Activated CD4-positive, alpha-beta T cell treated with anti-CD3 and anti-CD28 coated beads, Interleukin-2, amount 10 ng/mL, durations not matched to agents 7 days and 5 days (primary cell): ENCODE data around the gene OPCML. TPM values are rescaled to one million over a fixed set of nuclear protein-coding genes. Genes with fewer than 3 reads are reported as not detected.

ENCODE experiments used
- CTCF ChIA-PET: fragments of 350-600 bp; sonication (Branson Sonifier 250); formaldehyde crosslinking; loops from one replicate; lab custom pipeline; 2021; ENCODE audit warnings: antibody characterized with exemption; lab: Charles Lee
- POLR2A ChIA-PET: fragments of 350-600 bp; sonication (Branson Sonifier 250); formaldehyde crosslinking; loops from one replicate; lab custom pipeline; 2021; ENCODE audit warnings: antibody characterized with exemption; lab: Charles Lee
- DNase-seq: peaks from one replicate; pipeline ENCODE4 v3.0.0-alpha.2; 2020
- H3K27ac Mint-ChIP-seq: one replicate; pipeline ENCODE4 v1.8.0; 2021; ENCODE audit warnings: mild to moderate bottlenecking, moderate library complexity, mixed read lengths
- H3K27me3 Mint-ChIP-seq: one replicate; pipeline ENCODE4 v1.8.0; 2021; ENCODE audit warnings: mixed read lengths
- H3K36me3 Mint-ChIP-seq: one replicate; pipeline ENCODE4 v1.8.0; 2021; ENCODE audit warnings: low read depth, mixed read lengths
- H3K4me1 Mint-ChIP-seq: one replicate; pipeline ENCODE4 v1.8.0; 2021; ENCODE audit warnings: mixed read lengths
- H3K4me3 Mint-ChIP-seq: one replicate; pipeline ENCODE4 v1.8.0; 2021; ENCODE audit warnings: mild to moderate bottlenecking, moderate library complexity, mixed read lengths
- H3K9me3 Mint-ChIP-seq: one replicate; pipeline ENCODE4 v1.8.0; 2021; ENCODE audit warnings: mixed read lengths
- total RNA-seq, 2 experiments: library from RNA; stranded (reverse); gene quantifications; one replicate each; pipeline ENCODE4 v1.2.3, GENCODE V29; 2021

The OPCML gene
- total RNA-seq, 2 experiments from 2014 or later = not detected

GRCh38 chr11:133409799-133410198 is 122.5 kb downstream of the OPCML start:
- DNase-seq = no peak
- Mint-ChIP-seq H3K4me1 (no peaks in the 10 kb centered on the region), H3K9me3 (no peaks in the 10 kb centered on the region), H3K27ac (no peak overlapping the region), H3K4me3 (no peak overlapping the region), H3K36me3 (no peaks in the 10 kb centered on the region), H3K27me3 (no peaks in the 10 kb centered on the region)
- ChIA-PET POLR2A (no interaction called here), CTCF (no interaction called here)

GRCh38 chr11:133408936-133409335 is 123.4 kb downstream of the OPCML start:
- Mint-ChIP-seq H3K9me3 (peaks cover 2% of the 10 kb centered on the region), H3K4me1 (no peaks in the 10 kb centered on the region), H3K27ac (no peak overlapping the region), H3K27me3 (no peaks in the 10 kb centered on the region), H3K36me3 (no peaks in the 10 kb centered on the region), H3K4me3 (no peak overlapping the region)
- CTCF ChIA-PET = no interaction called here
- POLR2A ChIA-PET = no interaction called here
- DNase-seq = no peak

- Mint-ChIP-seq H3K27me3 (no peaks in the 10 kb centered on the region), H3K36me3 (no peaks in the 10 kb centered on the region), H3K9me3 (peaks cover 2% of the 10 kb centered on the region), H3K4me3 (no peak overlapping the region), H3K27ac (no peak overlapping the region), H3K4me1 (no peaks in the 10 kb centered on the region)
- POLR2A ChIA-PET = no interaction called here
- CTCF ChIA-PET = no interaction called here
- no peak for DNase-seq
Measured at GRCh38 chr11:133408402-133408801, 123.9 kb downstream of the OPCML start.

- Mint-ChIP-seq H3K9me3 (peaks cover 2% of the 10 kb centered on the region), H3K27me3 (no peaks in the 10 kb centered on the region), H3K4me1 (no peaks in the 10 kb centered on the region), H3K4me3 (no peak overlapping the region), H3K27ac (no peak overlapping the region), H3K36me3 (no peaks in the 10 kb centered on the region)
- ChIA-PET CTCF (interaction anchor here (1.1 kb wide), 1 partner anchor 10 kb away, joined by 3 read pairs; no protein-coding TSS in a partner anchor), POLR2A (no interaction called here)
- no peak for DNase-seq
Measured at GRCh38 chr11:133406489-133406888, 125.8 kb downstream of the OPCML start.

GRCh38 chr11:133403900-133404299 is 128.4 kb downstream of the OPCML start:
- no peak overlapping the region for H3K4me3 Mint-ChIP-seq
- H3K36me3 Mint-ChIP-seq = no peaks in the 10 kb centered on the region
- no peaks in the 10 kb centered on the region for H3K4me1 Mint-ChIP-seq
- H3K9me3 Mint-ChIP-seq = peaks cover 2% of the 10 kb centered on the region
- DNase-seq = no peak
- ChIA-PET CTCF (no interaction called here), POLR2A (no interaction called here)
- H3K27ac Mint-ChIP-seq = no peak overlapping the region
- no peaks in the 10 kb centered on the region for H3K27me3 Mint-ChIP-seq

- POLR2A ChIA-PET = no interaction called here
- no peaks in the 10 kb centered on the region for H3K4me1 Mint-ChIP-seq
Measured at GRCh38 chr11:133402551-133402950, 129.8 kb downstream of the OPCML start.

GRCh38 chr11:133399855-133400625 is 132.3 kb downstream of the OPCML start:
- ChIA-PET CTCF (no interaction called here), POLR2A (no interaction called here)
- H3K9me3 Mint-ChIP-seq = peaks cover 2% of the 10 kb centered on the region
- H3K4me3 Mint-ChIP-seq = no peak overlapping the region
- no peaks in the 10 kb centered on the region for H3K27me3 Mint-ChIP-seq
- H3K4me1 Mint-ChIP-seq = no peaks in the 10 kb centered on the region
- no peaks in the 10 kb centered on the region for H3K36me3 Mint-ChIP-seq
- H3K27ac Mint-ChIP-seq = no peak overlapping the region
- no peak for DNase-seq

More at GRCh38 chr11:133402551-133402950, 129.8 kb downstream of the OPCML start:
- Mint-ChIP-seq H3K4me3 (no peak overlapping the region), H3K36me3 (no peaks in the 10 kb centered on the region), H3K27me3 (no peaks in the 10 kb centered on the region), H3K9me3 (peaks cover 2% of the 10 kb centered on the region), H3K27ac (no peak overlapping the region)
- CTCF ChIA-PET = no interaction called here
- no peak for DNase-seq

GRCh38 chr11:133399294-133399693 is 133.0 kb downstream of the OPCML start:
- POLR2A ChIA-PET = no interaction called here
- Mint-ChIP-seq H3K27me3 (no peaks in the 10 kb centered on the region), H3K4me1 (no peaks in the 10 kb centered on the region), H3K9me3 (peaks cover 2% of the 10 kb centered on the region), H3K27ac (no peak overlapping the region), H3K4me3 (no peak overlapping the region), H3K36me3 (no peaks in the 10 kb centered on the region)
- DNase-seq = no peak
- CTCF ChIA-PET = no interaction called here

GRCh38 chr11:133390803-133391202 is 141.5 kb downstream of the OPCML start:
- Mint-ChIP-seq H3K9me3 (no peaks in the 10 kb centered on the region), H3K27ac (no peak overlapping the region), H3K27me3 (no peaks in the 10 kb centered on the region), H3K36me3 (no peaks in the 10 kb centered on the region), H3K4me3 (no peak overlapping the region), H3K4me1 (no peaks in the 10 kb centered on the region)
- CTCF ChIA-PET = no interaction called here
- POLR2A ChIA-PET = no interaction called here
- no peak for DNase-seq

GRCh38 chr11:133388975-133389568 is 143.2 kb downstream of the OPCML start:
- no peaks in the 10 kb centered on the region for H3K9me3 Mint-ChIP-seq
- ChIA-PET POLR2A (no interaction called here), CTCF (no interaction called here)
- no peaks in the 10 kb centered on the region for H3K36me3 Mint-ChIP-seq
- no peak overlapping the region for H3K27ac Mint-ChIP-seq
- no peak for DNase-seq
- no peak overlapping the region for H3K4me3 Mint-ChIP-seq
- H3K4me1 Mint-ChIP-seq = no peaks in the 10 kb centered on the region
- no peaks in the 10 kb centered on the region for H3K27me3 Mint-ChIP-seq

- no peaks in the 10 kb centered on the region for H3K4me1 Mint-ChIP-seq
- ChIA-PET POLR2A (no interaction called here), CTCF (no interaction called here)
- no peaks in the 10 kb centered on the region for H3K36me3 Mint-ChIP-seq
- H3K27ac Mint-ChIP-seq = no peak overlapping the region
- no peak overlapping the region for H3K4me3 Mint-ChIP-seq
- DNase-seq = no peak
- no peaks in the 10 kb centered on the region for H3K27me3 Mint-ChIP-seq
- H3K9me3 Mint-ChIP-seq = no peaks in the 10 kb centered on the region
Measured at GRCh38 chr11:133388260-133388659, 144.0 kb downstream of the OPCML start.

GRCh38 chr11:133386852-133387251 is 145.4 kb downstream of the OPCML start:
- Mint-ChIP-seq H3K27me3 (no peaks in the 10 kb centered on the region), H3K9me3 (no peaks in the 10 kb centered on the region), H3K36me3 (no peaks in the 10 kb centered on the region), H3K27ac (no peak overlapping the region), H3K4me1 (no peaks in the 10 kb centered on the region), H3K4me3 (no peak overlapping the region)
- POLR2A ChIA-PET = no interaction called here
- no peak for DNase-seq
- CTCF ChIA-PET = no interaction called here

- H3K9me3 Mint-ChIP-seq = no peaks in the 10 kb centered on the region
- no peaks in the 10 kb centered on the region for H3K4me1 Mint-ChIP-seq
- no peak overlapping the region for H3K27ac Mint-ChIP-seq
- no peaks in the 10 kb centered on the region for H3K36me3 Mint-ChIP-seq
- CTCF ChIA-PET = interaction anchor here (0.6 kb wide), 1 partner anchor 10 kb away, joined by 3 read pairs; no protein-coding TSS in a partner anchor
- no peak for DNase-seq
- POLR2A ChIA-PET = no interaction called here
- H3K27me3 Mint-ChIP-seq = no peaks in the 10 kb centered on the region
- H3K4me3 Mint-ChIP-seq = no peak overlapping the region
Measured at GRCh38 chr11:133386262-133386661, 146.0 kb downstream of the OPCML start.
